ENCODE measurements around the gene C10orf90. TPM values are rescaled to one million over a fixed set of nuclear protein-coding genes. Genes with fewer than 3 reads are reported as not detected.

Gene C10orf90
- total RNA-seq, 1 experiment from 2014 or later: 0.18 TPM

DNA sequence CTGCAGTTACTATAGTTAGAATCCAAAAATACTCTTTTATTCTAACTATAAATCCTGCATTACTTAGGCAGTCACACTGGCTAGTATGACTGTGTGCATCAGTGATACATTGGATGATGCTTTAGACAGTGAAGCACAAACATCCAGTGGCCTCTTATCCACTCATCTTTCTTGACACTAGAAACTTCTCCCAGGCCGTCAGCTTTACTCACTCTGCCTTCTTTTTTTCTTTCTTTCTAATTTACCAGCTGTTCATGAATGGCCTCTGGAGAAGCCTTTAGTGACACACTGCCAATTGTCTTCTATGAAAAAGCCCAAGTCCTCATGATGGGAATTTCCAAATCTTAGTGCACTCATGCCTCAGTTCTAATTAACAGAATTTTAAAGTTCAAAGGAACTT is 26.2 kb upstream of the C10orf90 start:
- TF ChIP-seq, protein P1, sequence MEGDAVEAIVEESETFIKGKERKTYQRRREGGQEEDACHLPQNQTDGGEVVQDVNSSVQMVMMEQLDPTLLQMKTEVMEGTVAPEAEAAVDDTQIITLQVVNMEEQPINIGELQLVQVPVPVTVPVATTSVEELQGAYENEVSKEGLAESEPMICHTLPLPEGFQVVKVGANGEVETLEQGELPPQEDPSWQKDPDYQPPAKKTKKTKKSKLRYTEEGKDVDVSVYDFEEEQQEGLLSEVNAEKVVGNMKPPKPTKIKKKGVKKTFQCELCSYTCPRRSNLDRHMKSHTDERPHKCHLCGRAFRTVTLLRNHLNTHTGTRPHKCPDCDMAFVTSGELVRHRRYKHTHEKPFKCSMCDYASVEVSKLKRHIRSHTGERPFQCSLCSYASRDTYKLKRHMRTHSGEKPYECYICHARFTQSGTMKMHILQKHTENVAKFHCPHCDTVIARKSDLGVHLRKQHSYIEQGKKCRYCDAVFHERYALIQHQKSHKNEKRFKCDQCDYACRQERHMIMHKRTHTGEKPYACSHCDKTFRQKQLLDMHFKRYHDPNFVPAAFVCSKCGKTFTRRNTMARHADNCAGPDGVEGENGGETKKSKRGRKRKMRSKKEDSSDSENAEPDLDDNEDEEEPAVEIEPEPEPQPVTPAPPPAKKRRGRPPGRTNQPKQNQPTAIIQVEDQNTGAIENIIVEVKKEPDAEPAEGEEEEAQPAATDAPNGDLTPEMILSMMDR (conservative IDR thresholded peaks at IDR 0.05; ENCODE audit: low read depth, low read length): no peak
- TF ChIP-seq EZH2 (IDR thresholded peaks at IDR 0.05; ENCODE audit: low read length, unreplicated experiment): no peak
- TF ChIP-seq EZH2phosphoT487 (IDR thresholded peaks at IDR 0.05; ENCODE audit: borderline replicate concordance, low read length): no peak
- intact Hi-C loops (cut with micrococcal nuclease): no loop called here

DNA sequence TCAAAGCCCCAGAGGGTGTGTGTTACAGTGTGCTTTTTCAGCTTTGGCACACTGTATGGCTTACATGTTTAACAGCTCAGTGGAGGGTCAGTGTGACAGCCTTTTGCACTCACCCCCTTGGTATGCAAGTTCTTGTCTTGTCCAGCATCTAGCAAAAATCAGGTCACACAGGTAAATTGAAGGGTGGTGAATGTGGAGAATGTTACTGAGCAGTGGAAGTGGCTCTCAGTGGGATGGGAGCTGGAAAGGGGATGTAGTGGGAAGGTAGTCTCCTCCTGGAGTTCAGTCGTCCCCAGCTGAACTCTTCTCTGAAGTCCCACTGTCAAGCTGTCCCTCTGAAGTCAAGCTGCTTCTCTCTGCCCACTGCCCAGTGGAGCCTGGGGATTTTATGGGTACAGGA is 21.0 kb upstream of the C10orf90 start:
- TF ChIP-seq EZH2phosphoT487 (IDR thresholded peaks at IDR 0.05; ENCODE audit: borderline replicate concordance, low read length): no peak
- no peak for TF ChIP-seq EZH2 (IDR thresholded peaks at IDR 0.05; ENCODE audit: low read length, unreplicated experiment)
- TF ChIP-seq, protein P1 (conservative IDR thresholded peaks at IDR 0.05; ENCODE audit: low read depth, low read length): no peak
- intact Hi-C loops (cut with micrococcal nuclease): no loop called here
- H3K4me3 ChIP-seq (ENCODE audit: low read length): no peak overlapping the region
- H4K20me1 ChIP-seq (ENCODE audit: low read length): no peaks in the 10 kb centered on the region
- H3K79me2 ChIP-seq (ENCODE audit: low read length): no peaks in the 10 kb centered on the region
- no peak overlapping the region for H3K27ac ChIP-seq (ENCODE audit: low read length)
- CTCF ChIA-PET: no interaction called here
- H3K4me2 ChIP-seq (ENCODE audit: low read length): no peak overlapping the region
- H3K9ac ChIP-seq (ENCODE audit: low read length): no peak overlapping the region
- no TSS peak for BruUV-seq (replicated peaks)
- H2AFZ ChIP-seq (ENCODE audit: low read length): no peak overlapping the region
- no peaks in the 10 kb centered on the region for H3F3A ChIP-seq (ENCODE audit: low read length, unreplicated experiment)
- peak; percentile 21 for DNase-seq
- H3K4me1 ChIP-seq (ENCODE audit: insufficient read depth, low read length): no peaks in the 10 kb centered on the region
- no peaks in the 10 kb centered on the region for H3K27me3 ChIP-seq (ENCODE audit: low read length)
- no peak for ATAC-seq
- H3K36me3 ChIP-seq (ENCODE audit: low read depth, low read length): no peaks in the 10 kb centered on the region
- POLR2A ChIA-PET (ENCODE audit: unreplicated experiment): no interaction called here
- no peaks in the 10 kb centered on the region for H3K9me2 ChIP-seq (replicated peaks; ENCODE audit: low read length)
- H3K9me3 ChIP-seq (ENCODE audit: low read length): no peaks in the 10 kb centered on the region

More for the DNA sequence above, 26.2 kb upstream of the C10orf90 start:
- no TSS peak for BruUV-seq (replicated peaks)
- H3K27me3 ChIP-seq (ENCODE audit: low read length): no peaks in the 10 kb centered on the region
- no peaks in the 10 kb centered on the region for H3K4me1 ChIP-seq (ENCODE audit: insufficient read depth, low read length)
- no peaks in the 10 kb centered on the region for H3K9me3 ChIP-seq (ENCODE audit: low read length)
- ATAC-seq (no peak), DNase-seq (no peak)
- H3K4me2 ChIP-seq (ENCODE audit: low read length): no peak overlapping the region
- no peaks in the 10 kb centered on the region for H3K36me3 ChIP-seq (ENCODE audit: low read depth, low read length)
- H3K4me3 ChIP-seq (ENCODE audit: low read length): no peak overlapping the region
- no peak overlapping the region for H3K27ac ChIP-seq (ENCODE audit: low read length)
- CTCF ChIA-PET: no interaction called here
- H3K79me2 ChIP-seq (ENCODE audit: low read length): no peaks in the 10 kb centered on the region
- no peaks in the 10 kb centered on the region for H3F3A ChIP-seq (ENCODE audit: low read length, unreplicated experiment)
- no peak overlapping the region for H3K9ac ChIP-seq (ENCODE audit: low read length)
- no peak overlapping the region for H2AFZ ChIP-seq (ENCODE audit: low read length)
- POLR2A ChIA-PET (ENCODE audit: unreplicated experiment): no interaction called here
- H4K20me1 ChIP-seq (ENCODE audit: low read length): no peaks in the 10 kb centered on the region
- H3K9me2 ChIP-seq (replicated peaks; ENCODE audit: low read length): no peaks in the 10 kb centered on the region

DNA sequence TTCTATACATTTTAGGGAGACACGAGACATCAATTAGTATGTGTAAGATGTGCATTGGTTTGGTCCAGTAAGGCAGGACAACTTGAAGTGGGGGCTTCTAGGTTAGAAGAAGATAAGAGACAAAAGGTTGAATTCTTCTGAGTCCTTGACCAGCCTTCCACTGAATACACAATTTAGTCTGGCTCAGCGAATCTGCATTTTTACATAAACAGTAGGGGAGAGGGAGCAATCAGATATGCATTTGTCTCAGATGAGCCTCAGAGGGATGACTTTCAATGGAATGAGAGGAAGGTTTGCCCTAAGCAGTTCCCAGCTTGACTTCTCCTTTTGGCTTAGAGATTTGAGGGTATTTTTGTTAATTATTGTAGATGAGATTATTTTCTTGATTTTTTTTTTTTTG is 20.0 kb upstream of the C10orf90 start:
- H3K36me3 ChIP-seq (ENCODE audit: low read depth, low read length): no peaks in the 10 kb centered on the region
- H3K27ac ChIP-seq (ENCODE audit: low read length): no peak overlapping the region
- H2AFZ ChIP-seq (ENCODE audit: low read length): no peak overlapping the region
- BruUV-seq (replicated peaks): no TSS peak
- H3K9ac ChIP-seq (ENCODE audit: low read length): no peak overlapping the region
- no peaks in the 10 kb centered on the region for H3F3A ChIP-seq (ENCODE audit: low read length, unreplicated experiment)
- H3K4me1 ChIP-seq (ENCODE audit: insufficient read depth, low read length): no peaks in the 10 kb centered on the region
- H3K4me3 ChIP-seq (ENCODE audit: low read length): no peak overlapping the region
- CTCF ChIA-PET: no interaction called here
- no peak for DNase-seq
- POLR2A ChIA-PET (ENCODE audit: unreplicated experiment): no interaction called here
- intact Hi-C loops (cut with micrococcal nuclease): no loop called here
- no peak overlapping the region for H3K4me2 ChIP-seq (ENCODE audit: low read length)
- H3K9me3 ChIP-seq (ENCODE audit: low read length): no peaks in the 10 kb centered on the region
- H3K79me2 ChIP-seq (ENCODE audit: low read length): no peaks in the 10 kb centered on the region
- no peak for ATAC-seq
- no peak for TF ChIP-seq EZH2 (IDR thresholded peaks at IDR 0.05; ENCODE audit: low read length, unreplicated experiment)
- TF ChIP-seq, protein P1 (conservative IDR thresholded peaks at IDR 0.05; ENCODE audit: low read depth, low read length): no peak
- TF ChIP-seq EZH2phosphoT487 (IDR thresholded peaks at IDR 0.05; ENCODE audit: borderline replicate concordance, low read length): no peak
- H4K20me1 ChIP-seq (ENCODE audit: low read length): no peaks in the 10 kb centered on the region
- H3K27me3 ChIP-seq (ENCODE audit: low read length): no peaks in the 10 kb centered on the region
- H3K9me2 ChIP-seq (replicated peaks; ENCODE audit: low read length): no peaks in the 10 kb centered on the region
